SU-DHL-6 (cell line): Measurements from ENCODE around the gene PDPN.

Experiments
- H2AFZ ChIP-seq: fragments of 200-600 bp; sonication (generic); 2 replicates; pipeline ENCODE4 v1.6.1; 2014; ENCODE audit warnings: low read depth, mild to moderate bottlenecking, moderate library complexity, mixed read lengths, antibody characterized with exemption, low read length; ENCODE audit not compliant: severe bottlenecking
- H3F3A ChIP-seq: fragments of 200-600 bp; shearing (Covaris generic); 2 replicates; pipeline ENCODE4 v1.6.0; 2016; ENCODE audit warnings: antibody characterized with exemption, mild to moderate bottlenecking; ENCODE audit not compliant: insufficient read depth
- H3K27ac ChIP-seq: fragments of 200-600 bp; sonication (generic); 2 replicates; pipeline ENCODE4 v1.5.1; 2016; ENCODE audit warnings: low read depth, mild to moderate bottlenecking, low read length, moderate library complexity, mixed read lengths
- H3K27me3 ChIP-seq: fragments of 200-600 bp; sonication (generic), shearing (Covaris generic); 2 replicates; pipeline ENCODE4 v1.6.0; 2014; ENCODE audit warnings: mild to moderate bottlenecking, low read length
- H3K36me3 ChIP-seq: fragments of 200-600 bp; sonication (generic); 2 replicates; pipeline ENCODE4 v1.6.1; 2014; ENCODE audit warnings: mild to moderate bottlenecking, low read length, mixed read lengths
- H3K4me2 ChIP-seq: fragments of 300-600, 200-600 bp; shearing (Covaris generic), sonication (generic); 2 replicates; pipeline ENCODE4 v1.6.0; 2014; ENCODE audit warnings: low read length, low read depth, mild to moderate bottlenecking; ENCODE audit not compliant: poor library complexity, severe bottlenecking
- H3K4me3 ChIP-seq: fragments of 200-600 bp; sonication (generic); 2 replicates; pipeline ENCODE4 v1.5.1; 2014; ENCODE audit warnings: antibody characterized with exemption, low read length, mild to moderate bottlenecking, mixed read lengths; ENCODE audit not compliant: insufficient read depth, poor library complexity, severe bottlenecking
- H3K79me2 ChIP-seq: fragments of 200-600 bp; sonication (generic); 2 replicates; pipeline ENCODE4 v1.6.1; 2014; ENCODE audit warnings: mild to moderate bottlenecking, low read length, moderate library complexity; ENCODE audit not compliant: insufficient read depth
- H3K9ac ChIP-seq: fragments of 200-600 bp; sonication (generic); 2 replicates; pipeline ENCODE4 v1.7.0; 2014; ENCODE audit warnings: mild to moderate bottlenecking, low read length
- H3K9me2 ChIP-seq: fragments of 200-600 bp; sonication (generic); replicated peaks from 2 replicates; pipeline ENCODE4 v1.6.1; 2014; ENCODE audit warnings: low read length; ENCODE audit not compliant: insufficient read depth
- H3K9me3 ChIP-seq: fragments of 200-600 bp; sonication (generic); 2 replicates; pipeline ENCODE4 v1.6.1; 2014; ENCODE audit warnings: low read length, mixed read lengths; ENCODE audit not compliant: insufficient read depth
- H4K20me1 ChIP-seq: fragments of 200-600 bp; sonication (generic); 2 replicates; pipeline ENCODE4 v1.6.1; 2014; ENCODE audit warnings: low read depth, mild to moderate bottlenecking, antibody characterized with exemption, low read length, moderate library complexity, mixed read lengths
- EZH2phosphoT487 ChIP-seq: fragments of 200-600 bp; sonication (generic), shearing (Covaris generic); conservative IDR thresholded peaks from 2 replicates; pipeline ENCODE4 v1.6.1; 2018; ENCODE audit warnings: mild to moderate bottlenecking, antibody characterized with exemption, low read length, moderate library complexity, mixed read lengths
- TF ChIP-seq, protein P1 (sequence below): fragments of 200-600 bp; sonication (generic); IDR thresholded peaks from one replicate; pipeline ENCODE4 v1.5.1; 2017; ENCODE audit warnings: antibody characterized with exemption, mild to moderate bottlenecking, low read length, moderate library complexity; ENCODE audit not compliant: insufficient read depth, poor library complexity, severe bottlenecking

PDPN gene

GRCh38 chr1:13595411-13595810 lies 11.8 kb downstream of the PDPN start:
- Histone ChIP-seq H3K27ac (no peak overlapping the region), H3K79me2 (no peaks in the 10 kb centered on the region), H3F3A (no peaks in the 10 kb centered on the region), H3K9me2 (no peaks in the 10 kb centered on the region), H2AFZ (no peak overlapping the region), H3K4me2 (no peak overlapping the region), H3K9ac (no peak overlapping the region), H3K36me3 (no peaks in the 10 kb centered on the region), H3K4me3 (no peak overlapping the region), H4K20me1 (no peaks in the 10 kb centered on the region), H3K9me3 (no peaks in the 10 kb centered on the region), H3K27me3 (no peaks in the 10 kb centered on the region)
- TF ChIP-seq, protein P1, sequence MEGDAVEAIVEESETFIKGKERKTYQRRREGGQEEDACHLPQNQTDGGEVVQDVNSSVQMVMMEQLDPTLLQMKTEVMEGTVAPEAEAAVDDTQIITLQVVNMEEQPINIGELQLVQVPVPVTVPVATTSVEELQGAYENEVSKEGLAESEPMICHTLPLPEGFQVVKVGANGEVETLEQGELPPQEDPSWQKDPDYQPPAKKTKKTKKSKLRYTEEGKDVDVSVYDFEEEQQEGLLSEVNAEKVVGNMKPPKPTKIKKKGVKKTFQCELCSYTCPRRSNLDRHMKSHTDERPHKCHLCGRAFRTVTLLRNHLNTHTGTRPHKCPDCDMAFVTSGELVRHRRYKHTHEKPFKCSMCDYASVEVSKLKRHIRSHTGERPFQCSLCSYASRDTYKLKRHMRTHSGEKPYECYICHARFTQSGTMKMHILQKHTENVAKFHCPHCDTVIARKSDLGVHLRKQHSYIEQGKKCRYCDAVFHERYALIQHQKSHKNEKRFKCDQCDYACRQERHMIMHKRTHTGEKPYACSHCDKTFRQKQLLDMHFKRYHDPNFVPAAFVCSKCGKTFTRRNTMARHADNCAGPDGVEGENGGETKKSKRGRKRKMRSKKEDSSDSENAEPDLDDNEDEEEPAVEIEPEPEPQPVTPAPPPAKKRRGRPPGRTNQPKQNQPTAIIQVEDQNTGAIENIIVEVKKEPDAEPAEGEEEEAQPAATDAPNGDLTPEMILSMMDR, result no peak

- Histone ChIP-seq H2AFZ (no peak overlapping the region), H3K4me3 (no peak overlapping the region), H3K79me2 (no peaks in the 10 kb centered on the region), H3K9ac (no peak overlapping the region), H4K20me1 (no peaks in the 10 kb centered on the region), H3K9me2 (no peaks in the 10 kb centered on the region), H3K36me3 (no peaks in the 10 kb centered on the region), H3K4me2 (no peak overlapping the region), H3K27me3 (no peaks in the 10 kb centered on the region), H3K27ac (no peak overlapping the region), H3K9me3 (no peaks in the 10 kb centered on the region), H3F3A (no peaks in the 10 kb centered on the region)
- TF ChIP-seq EZH2phosphoT487, result no peak
- TF ChIP-seq, protein P1, result no peak
These were observed 13.5 kb downstream of the PDPN start for GRCh38 chr1:13597166-13597565.

DNA sequence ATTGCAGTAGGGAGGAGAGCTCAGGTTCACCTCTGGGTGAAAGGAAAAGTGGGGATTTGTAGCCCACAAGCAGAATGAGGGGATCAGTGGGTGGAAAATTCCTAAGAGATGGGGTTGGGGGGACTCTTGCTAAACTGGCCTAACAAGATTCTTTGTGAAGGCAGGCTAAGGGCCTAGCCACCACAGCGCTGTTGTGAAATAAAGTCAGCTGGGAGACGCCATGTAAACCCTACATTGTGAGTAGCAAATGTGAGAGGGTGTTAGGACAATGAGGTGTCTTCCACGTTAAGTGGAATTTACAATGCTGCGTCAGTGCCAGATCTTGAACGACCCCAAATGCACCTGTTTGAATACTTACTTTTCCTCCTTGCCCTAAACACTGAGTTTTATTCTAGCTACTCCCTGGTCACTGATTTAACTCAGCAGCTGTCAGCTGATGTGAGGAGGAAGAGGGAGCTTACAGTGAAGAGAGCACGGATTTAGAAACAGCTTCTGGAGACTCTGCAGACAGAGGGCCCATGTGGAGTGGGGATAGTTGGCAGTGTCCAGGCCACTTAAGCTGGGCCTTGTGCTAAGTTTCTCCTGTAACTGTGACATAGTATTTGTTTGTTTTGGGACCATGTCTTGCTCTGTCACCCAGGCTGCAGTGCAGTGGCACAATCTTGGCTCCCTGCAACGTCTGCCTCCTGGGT lies 17.3 kb downstream of the PDPN start:
- no peak overlapping the region for H3K9ac ChIP-seq
- H3K4me3 ChIP-seq, result no peak overlapping the region
- no peaks in the 10 kb centered on the region for H3K36me3 ChIP-seq
- H3F3A ChIP-seq, result no peaks in the 10 kb centered on the region
- H3K79me2 ChIP-seq, result no peaks in the 10 kb centered on the region
- no peak overlapping the region for H2AFZ ChIP-seq
- H3K27me3 ChIP-seq, result no peaks in the 10 kb centered on the region
- H3K4me2 ChIP-seq, result no peak overlapping the region
- H3K9me3 ChIP-seq, result no peaks in the 10 kb centered on the region
- no peak overlapping the region for H3K27ac ChIP-seq
- no peaks in the 10 kb centered on the region for H3K9me2 ChIP-seq
- no peaks in the 10 kb centered on the region for H4K20me1 ChIP-seq
- TF ChIP-seq, protein P1, result no peak
- no peak for TF ChIP-seq EZH2phosphoT487
